ENCODE measurements around the gene LHFPL2. TPM values are rescaled to one million over a fixed set of nuclear protein-coding genes. Genes with fewer than 3 reads are reported as not detected.
"Not testable (repeated sequence)": the region's sequence is repeated elsewhere in the genome, so short reads cannot be mapped to it uniquely, and the experiment has no call there.

Gene LHFPL2
- total RNA-seq, 2 experiments from 2014 or later = 0.27 to 0.31 TPM

- POLR2A ChIA-PET = no interaction called here
Observed at GRCh38 chr5:78667461-78668103, 19.0 kb upstream of the LHFPL2 start.

GRCh38 chr5:78666975-78667374, 18.4 kb upstream of the LHFPL2 start:
- POLR2A ChIA-PET = not testable (repeated sequence)
- CTCF ChIA-PET = interaction anchor here (0.7 kb wide), 1 partner anchor 194 kb away, joined by 3 read pairs; no protein-coding TSS in a partner anchor

More at GRCh38 chr5:78667461-78668103, 19.0 kb upstream of the LHFPL2 start:
- CTCF ChIA-PET = interaction anchor here (0.6 to 0.7 kb wide), 2 partner anchors 104 to 193 kb away, joined by 3 read pairs; no protein-coding TSS in a partner anchor

- ChIA-PET POLR2A (no interaction called here), CTCF (no interaction called here)
Observed at GRCh38 chr5:78666041-78666444, 17.5 kb upstream of the LHFPL2 start.

GRCh38 chr5:78665534-78665933, 17.0 kb upstream of the LHFPL2 start:
- POLR2A ChIA-PET = no interaction called here
- CTCF ChIA-PET = no interaction called here

- CTCF ChIA-PET = no interaction called here
- POLR2A ChIA-PET = interaction anchor here (0.6 kb wide), 1 partner anchor 34 kb away, joined by 6 read pairs; no protein-coding TSS in a partner anchor
Observed at GRCh38 chr5:78662323-78662722, 13.8 kb upstream of the LHFPL2 start.

GRCh38 chr5:78661691-78662090, 13.1 kb upstream of the LHFPL2 start:
- CTCF ChIA-PET = no interaction called here
- POLR2A ChIA-PET = interaction anchor here (0.6 kb wide), 1 partner anchor 35 kb away, joined by 6 read pairs; no protein-coding TSS in a partner anchor

GRCh38 chr5:78661044-78661443, 12.5 kb upstream of the LHFPL2 start:
- POLR2A ChIA-PET = no interaction called here
- CTCF ChIA-PET = no interaction called here

- POLR2A ChIA-PET = no interaction called here
- CTCF ChIA-PET = no interaction called here
Observed at GRCh38 chr5:78660401-78660800, 11.8 kb upstream of the LHFPL2 start.

GRCh38 chr5:78659714-78660113, 11.1 kb upstream of the LHFPL2 start:
- CTCF ChIA-PET = no interaction called here
- POLR2A ChIA-PET = no interaction called here

GRCh38 chr5:78659114-78659513, 10.5 kb upstream of the LHFPL2 start:
- ChIA-PET CTCF (no interaction called here), POLR2A (no interaction called here)

- POLR2A ChIA-PET = no interaction called here
- CTCF ChIA-PET = no interaction called here
Observed at GRCh38 chr5:78657201-78657600, 8.6 kb upstream of the LHFPL2 start.

GRCh38 chr5:78655746-78656290, 7.2 kb upstream of the LHFPL2 start:
- POLR2A ChIA-PET = no interaction called here

GRCh38 chr5:78654386-78654785, 5.8 kb upstream of the LHFPL2 start:
- ChIA-PET CTCF (no interaction called here), POLR2A (no interaction called here)

More at GRCh38 chr5:78655746-78656290, 7.2 kb upstream of the LHFPL2 start:
- CTCF ChIA-PET = interaction anchor here (0.5 kb wide), 1 partner anchor 563 kb away, joined by 3 read pairs; no protein-coding TSS in a partner anchor

- CTCF ChIA-PET = no interaction called here
- POLR2A ChIA-PET = no interaction called here
Observed at GRCh38 chr5:78653681-78654366, 5.3 kb upstream of the LHFPL2 start.

- ChIA-PET CTCF (no interaction called here), POLR2A (no interaction called here)
Observed at GRCh38 chr5:78653031-78653430, 4.5 kb upstream of the LHFPL2 start.

- CTCF ChIA-PET = no interaction called here
- POLR2A ChIA-PET = no interaction called here
Observed at GRCh38 chr5:78651468-78651867, 2.9 kb upstream of the LHFPL2 start.

GRCh38 chr5:78650531-78650930, 2.0 kb upstream of the LHFPL2 start:
- ChIA-PET POLR2A (no interaction called here), CTCF (no interaction called here)

GRCh38 chr5:78649861-78650496, 1.4 kb upstream of the LHFPL2 start:
- ChIA-PET POLR2A (no interaction called here), CTCF (no interaction called here)

GRCh38 chr5:78649211-78649695, 681 bp upstream of the LHFPL2 start:
- CTCF ChIA-PET = no interaction called here
- POLR2A ChIA-PET = no interaction called here

- ChIA-PET POLR2A (no interaction called here), CTCF (interaction anchor here (0.7 to 1.1 kb wide), 2 partner anchors 10 to 46 kb away, joined by 3 read pairs; no protein-coding TSS in a partner anchor)
Observed at GRCh38 chr5:78647838-78648358, 674 bp downstream of the LHFPL2 start.

Measured in activated CD8-positive, alpha-beta memory T cell treated with anti-CD3 and anti-CD28 coated beads for 36 hours (primary cell).